ENCODE data around the gene XYLT1. TPM values are rescaled to one million over a fixed set of nuclear protein-coding genes. Genes with fewer than 3 reads are reported as not detected.

Gene XYLT1
- total and polyA plus RNA-seq, 10 of the 15 experiments (the other 5 are each of a cell fraction or from before 2014, with no cell fraction given): 0.88 to 14.8 (median 5.8) TPM

- Histone ChIP-seq H3K9ac (ENCODE audit: control insufficient read depth, insufficient read depth, low read length) (no peak overlapping the region), H3K27ac (ENCODE audit: control insufficient read depth, insufficient read depth) (no peak overlapping the region), H4K20me1 (ENCODE audit: control insufficient read depth, insufficient read depth) (no peaks in the 10 kb centered on the region), H3K4me2 (ENCODE audit: control insufficient read depth, insufficient read depth) (no peak overlapping the region), H3K9me3 (replicated peaks; ENCODE audit: control insufficient read depth, insufficient read depth, low read length) (no peaks in the 10 kb centered on the region), H3K4me1 (ENCODE audit: control insufficient read depth, insufficient read depth, low read length) (peaks cover 28% of the 10 kb centered on the region), H3K27me3 (replicated peaks in 1 of 2; ENCODE audit: control insufficient read depth in 2 of 2, insufficient read depth in 2 of 2, low read length in 1 of 2) (no peaks in the 10 kb centered on the region), H3K36me3 (ENCODE audit: control insufficient read depth in 2 of 2, insufficient read depth in 2 of 2, low read length in 1 of 2) (no peaks in the 10 kb centered on the region), H2AFZ (ENCODE audit: control insufficient read depth, low read depth, low read length) (no peak overlapping the region), H3K79me2 (ENCODE audit: control insufficient read depth, insufficient read depth, low read length) (no peaks in the 10 kb centered on the region), H3K4me3 (no peak overlapping the region)
- intact Hi-C loops (cut with micrococcal nuclease; ENCODE audit: unreplicated experiment): no loop called here
- ChIA-PET POLR2A (interaction anchor here (1.0 to 4.3 kb wide), 3 partner anchors 20 to 186 kb away, joined by 3 to 32 read pairs (median 8); no protein-coding TSS in a partner anchor), CTCF (interaction anchor here (0.5 to 5.1 kb wide), 3 partner anchors 11 to 298 kb away, joined by 3 to 20 read pairs (median 11); no protein-coding TSS in a partner anchor), RAD21 (ENCODE audit: unreplicated experiment) (interaction anchor here (2.8 to 7.0 kb wide), 3 partner anchors 66 to 187 kb away, joined by 12 to 62 read pairs (median 23); no protein-coding TSS in a partner anchor), SMC1A (ENCODE audit: uncharacterized antibody, unreplicated experiment) (interaction anchor here (1.1 to 16.7 kb wide), 7 partner anchors 10 to 97 kb away, joined by 3 to 241 read pairs (median 9); no protein-coding TSS in a partner anchor)
- 67% methylated on average over 7 of the region's 7 CpGs for WGBS (ENCODE audit: insufficient coverage, insufficient replicate concordance, low lambda C conversion rate, missing lambda C conversion rate)
- FAIRE-seq (no peak), ATAC-seq (no peak), DNase-seq (ENCODE audit: low read depth, low spot score) (no peak)
- no TSS peak for BruUV-seq (replicated peaks)
- no peak for TF ChIP-seq PKNOX1 (IDR thresholded peaks at IDR 0.05)
- TF ChIP-seq SMAD1 (IDR thresholded peaks at IDR 0.05; ENCODE audit: low read depth, partially characterized antibody): no peak
- no peak for TF ChIP-seq SUZ12 (IDR thresholded peaks at IDR 0.05; ENCODE audit: unreplicated experiment)
- no peak for TF ChIP-seq YBX1 (IDR thresholded peaks at IDR 0.05)
- no peak for TF ChIP-seq CREM (IDR thresholded peaks at IDR 0.05; ENCODE audit: low read depth)
- no peak for TF ChIP-seq POU2F2 (IDR thresholded peaks at IDR 0.05; ENCODE audit: borderline replicate concordance, low read depth, low read length)
- TF ChIP-seq RAD51 (IDR thresholded peaks at IDR 0.05): no peak
- TF ChIP-seq NRF1 (conservative IDR thresholded peaks at IDR 0.05; ENCODE audit: low read depth, low read length): no peak
- no peak for TF ChIP-seq JUND (IDR thresholded peaks at IDR 0.05; ENCODE audit: low read depth, low read length)
- TF ChIP-seq ZNF384 (IDR thresholded peaks at IDR 0.05; ENCODE audit: borderline replicate concordance, low read depth, low read length): no peak
- no peak for TF ChIP-seq HCFC1 (IDR thresholded peaks at IDR 0.05; ENCODE audit: low read length)
- no peak for TF ChIP-seq CHD2 (IDR thresholded peaks at IDR 0.05; ENCODE audit: borderline replicate concordance, low read depth, low read length)
- TF ChIP-seq WRNIP1 (IDR thresholded peaks at IDR 0.05; ENCODE audit: borderline replicate concordance, low read depth, low read length): no peak
- TF ChIP-seq SIX5 (IDR thresholded peaks at IDR 0.05; ENCODE audit: low read depth, low read length, severe bottlenecking): no peak
- TF ChIP-seq KLF5 (IDR thresholded peaks at IDR 0.05; ENCODE audit: partially characterized antibody): no peak
- no peak for TF ChIP-seq PAX5 (IDR thresholded peaks at IDR 0.05; ENCODE audit: borderline replicate concordance, low read depth, low read length)
- no peak for TF ChIP-seq BCL11A (IDR thresholded peaks at IDR 0.05; ENCODE audit: low read depth, low read length)
- TF ChIP-seq TAF1 (IDR thresholded peaks at IDR 0.05; ENCODE audit: borderline replicate concordance, low read depth, low read length): no peak
- TF ChIP-seq SREBF1 (IDR thresholded peaks at IDR 0.05; ENCODE audit: low read length): no peak
- in situ Hi-C loops (cut with MboI): no loop called here
Observed at GRCh38 chr16:17281052-17281451, 189.7 kb downstream of the XYLT1 start.

All from GM12878 (cell line).